Measurements from ENCODE around the gene PPFIA2.

PPFIA2 gene

DNA sequence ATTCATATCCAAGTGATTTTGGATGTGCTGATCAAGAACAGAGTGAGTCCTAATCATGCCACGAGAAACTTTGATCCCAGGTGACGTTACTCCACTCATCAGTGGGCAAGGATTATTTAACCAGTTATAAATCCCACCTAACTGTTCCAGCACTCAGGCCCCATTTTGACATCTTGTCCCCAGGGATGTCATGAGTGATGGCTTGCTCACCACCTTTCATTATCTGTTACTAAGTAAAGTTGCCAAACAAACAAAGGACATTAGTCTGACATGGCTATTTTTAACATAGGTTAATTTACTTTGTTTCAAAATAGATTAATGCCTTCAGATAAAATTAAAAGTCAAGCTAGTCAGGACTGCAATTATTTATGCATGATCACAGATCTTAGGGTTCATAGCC is 425.3 kb downstream of the PPFIA2 start:
- DNase-seq, result no peak

DNA sequence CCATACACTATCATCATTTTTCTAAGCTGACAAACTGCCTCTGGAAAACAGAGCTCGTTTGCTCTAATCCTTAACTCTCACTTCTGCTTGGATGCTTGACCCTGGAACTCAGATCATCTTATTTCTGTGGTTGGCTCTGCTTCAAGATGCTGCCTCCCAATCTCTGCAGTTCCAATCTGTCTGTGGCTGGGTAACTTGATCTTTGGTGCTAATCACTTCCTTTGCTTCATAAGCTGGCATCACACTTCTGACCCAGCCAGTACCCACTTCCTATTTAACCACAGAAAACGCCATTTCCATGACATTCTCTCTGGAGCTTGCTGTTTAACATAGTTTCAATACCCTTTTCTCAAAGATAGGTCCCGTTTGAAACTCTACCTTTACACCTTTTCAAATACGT is 427.1 kb downstream of the PPFIA2 start:
- no peak for DNase-seq

GRCh38 chr12:81330480-81330879 is 428.7 kb downstream of the PPFIA2 start:
- DNase-seq, result no peak

GRCh38 chr12:81329085-81329484 is 430.1 kb downstream of the PPFIA2 start:
- no peak for DNase-seq

GRCh38 chr12:81327425-81327824 is 431.7 kb downstream of the PPFIA2 start:
- DNase-seq, result no peak

- DNase-seq, result no peak
These were observed 434.1 kb downstream of the PPFIA2 start for GRCh38 chr12:81325086-81325485.

DNA sequence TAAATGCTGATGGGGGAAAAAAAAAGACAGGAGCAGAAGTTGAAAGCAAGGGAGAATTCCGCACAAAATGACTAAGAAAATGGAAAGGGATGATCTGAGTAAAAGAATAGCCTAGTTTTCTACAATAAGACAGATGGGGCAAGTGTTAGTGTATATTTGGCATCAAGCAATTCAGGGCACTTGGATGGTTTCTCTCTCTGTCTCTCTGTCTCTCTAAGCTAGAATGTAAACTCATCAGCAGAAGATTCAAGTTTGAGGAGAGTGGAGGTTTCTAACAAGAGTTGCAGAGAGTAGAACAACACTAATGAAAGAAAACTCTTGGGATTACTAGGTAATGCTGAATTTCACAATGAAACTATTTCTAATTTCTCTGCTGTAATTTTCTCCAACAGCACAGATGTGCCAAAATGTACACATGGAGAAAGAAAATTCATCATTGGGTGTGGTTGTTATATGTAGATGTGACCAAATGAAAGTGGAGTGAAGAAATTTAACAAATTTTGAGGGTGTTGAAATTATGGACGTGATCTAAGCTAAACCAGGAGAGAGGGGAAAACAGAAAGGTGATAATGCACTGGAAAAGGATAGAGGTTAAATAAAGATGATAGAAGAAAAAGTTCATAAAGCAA is 444.1 kb downstream of the PPFIA2 start:
- no peak for DNase-seq

DNA sequence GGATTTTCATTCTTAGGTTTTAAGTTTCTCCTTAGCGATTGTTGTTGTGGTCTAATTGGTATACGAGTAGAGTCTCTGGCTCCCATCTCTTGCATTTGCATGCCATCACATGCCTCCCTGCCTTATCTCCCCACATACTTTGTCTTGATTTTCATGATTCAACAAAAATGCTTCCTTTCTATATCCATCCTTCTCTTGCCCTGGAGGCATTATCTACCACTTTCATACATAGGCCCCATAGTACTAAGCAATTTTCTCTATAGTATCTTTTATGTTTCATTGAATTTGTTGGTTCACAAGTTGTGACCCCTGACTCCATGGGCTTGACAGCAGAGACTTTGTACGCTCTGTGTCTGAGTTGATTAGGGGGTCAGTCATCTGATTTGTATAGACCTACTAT is 455.2 kb downstream of the PPFIA2 start:
- DNase-seq, result no peak

GRCh38 chr12:81300454-81300853 is 458.7 kb downstream of the PPFIA2 start:
- DNase-seq, result no peak

DNA sequence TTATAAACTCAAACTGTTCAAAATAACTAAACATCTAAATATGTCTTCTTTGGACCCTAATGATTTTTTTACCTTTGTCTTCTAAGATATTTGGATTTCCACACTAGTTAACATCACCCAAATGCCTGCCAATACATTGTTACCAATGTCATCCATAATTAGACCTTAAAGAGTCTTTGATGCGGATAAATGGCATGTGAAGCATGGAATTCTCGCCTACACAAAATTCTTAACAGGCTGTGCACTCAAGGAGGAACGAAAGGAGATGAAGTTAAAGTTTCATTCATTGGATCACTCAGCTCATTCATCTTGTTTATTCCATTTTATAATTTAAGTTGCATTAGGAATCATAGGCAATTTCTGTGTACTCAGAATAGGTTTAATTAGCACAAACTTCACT is 461.5 kb downstream of the PPFIA2 start:
- no peak for DNase-seq

- DNase-seq, result no peak
These were observed 462.4 kb downstream of the PPFIA2 start for GRCh38 chr12:81296556-81297305.

GRCh38 chr12:81295251-81295650 is 463.9 kb downstream of the PPFIA2 start:
- no peak for DNase-seq

DNA sequence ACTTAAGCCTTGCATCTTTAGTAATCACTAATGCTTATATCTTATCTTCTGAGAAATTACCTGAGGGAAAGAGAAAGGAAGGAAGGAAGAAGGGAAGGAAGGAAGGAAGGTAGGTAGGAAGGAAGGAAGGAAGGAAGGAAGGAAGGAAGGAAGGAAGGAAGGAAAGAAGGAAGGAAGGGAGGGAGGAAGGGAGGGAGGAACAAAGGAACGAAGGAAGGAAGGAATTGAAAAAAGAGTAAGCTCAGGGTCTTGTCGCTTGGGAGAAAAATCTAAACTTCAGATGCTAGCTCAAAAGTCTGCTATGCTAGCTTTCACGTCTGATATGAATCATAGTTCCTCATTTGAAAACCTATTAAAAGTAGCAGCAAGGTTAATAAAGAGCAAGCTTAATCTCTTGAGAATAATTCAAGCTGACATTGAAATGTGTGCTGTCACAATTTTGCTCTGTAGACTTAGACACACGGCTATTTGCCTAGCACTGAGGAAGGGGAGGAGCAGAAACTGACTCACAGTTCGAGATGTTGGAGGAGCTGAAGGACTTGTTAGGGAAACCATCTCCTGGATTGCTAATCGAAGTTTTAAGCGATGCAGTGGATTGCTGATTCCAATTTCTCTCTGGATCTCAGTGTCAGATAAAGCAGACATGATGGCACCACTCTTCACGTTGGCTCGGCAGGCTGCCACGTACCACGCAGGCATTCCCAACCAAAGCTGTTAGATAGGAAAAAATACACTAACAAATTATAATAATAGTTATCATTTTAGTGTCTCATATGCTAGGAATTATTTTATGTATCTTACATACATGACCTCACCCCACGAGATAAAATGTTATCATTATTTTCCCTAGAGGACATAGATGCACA is 464.6 kb downstream of the PPFIA2 start:
- no peak for DNase-seq

GRCh38 chr12:81288651-81289050 is 470.5 kb downstream of the PPFIA2 start:
- no peak for DNase-seq

DNA sequence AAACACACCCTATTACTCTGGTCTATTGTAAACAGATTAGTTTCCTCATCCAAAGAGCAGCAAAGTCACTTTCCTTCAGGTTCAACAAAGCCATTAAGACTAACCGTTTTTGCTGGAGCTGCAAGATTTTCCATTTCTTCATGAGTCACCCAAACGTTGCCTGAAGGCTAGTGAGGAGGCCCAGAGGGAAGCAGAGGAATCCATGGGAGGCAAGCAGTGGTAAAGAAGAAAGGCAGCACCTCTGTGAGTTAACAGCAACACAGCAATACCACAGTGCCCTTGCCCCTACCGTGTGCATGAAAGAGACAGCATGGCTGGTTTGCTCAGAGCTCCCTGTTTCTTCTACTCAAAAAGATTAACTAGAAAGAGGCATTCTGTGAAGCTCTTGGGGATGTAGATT is 475.0 kb downstream of the PPFIA2 start:
- no peak for DNase-seq

GRCh38 chr12:81274637-81275529 is 484.3 kb downstream of the PPFIA2 start:
- DNase-seq, result no peak

DNA sequence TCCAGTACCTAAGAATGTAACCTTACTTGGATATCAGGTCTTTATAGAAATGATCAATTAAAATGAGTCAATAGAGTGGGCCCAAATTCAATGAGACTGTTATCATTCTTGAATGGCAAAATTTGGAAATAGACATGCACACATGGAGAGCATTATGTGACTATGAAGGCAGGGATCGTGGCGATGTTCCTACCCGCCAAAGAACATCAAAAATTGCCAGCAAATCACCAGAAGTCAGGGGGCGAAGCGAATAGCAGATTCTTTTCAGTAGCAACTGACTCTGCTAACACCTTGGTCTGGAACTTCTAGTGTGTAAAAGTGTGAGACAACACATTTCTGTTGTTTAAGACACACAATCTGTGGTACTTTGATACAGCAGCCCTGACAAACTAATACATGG is 488.8 kb downstream of the PPFIA2 start:
- no peak for DNase-seq

- no peak for DNase-seq
These were observed 496.1 kb downstream of the PPFIA2 start for GRCh38 chr12:81263072-81263471.

DNA sequence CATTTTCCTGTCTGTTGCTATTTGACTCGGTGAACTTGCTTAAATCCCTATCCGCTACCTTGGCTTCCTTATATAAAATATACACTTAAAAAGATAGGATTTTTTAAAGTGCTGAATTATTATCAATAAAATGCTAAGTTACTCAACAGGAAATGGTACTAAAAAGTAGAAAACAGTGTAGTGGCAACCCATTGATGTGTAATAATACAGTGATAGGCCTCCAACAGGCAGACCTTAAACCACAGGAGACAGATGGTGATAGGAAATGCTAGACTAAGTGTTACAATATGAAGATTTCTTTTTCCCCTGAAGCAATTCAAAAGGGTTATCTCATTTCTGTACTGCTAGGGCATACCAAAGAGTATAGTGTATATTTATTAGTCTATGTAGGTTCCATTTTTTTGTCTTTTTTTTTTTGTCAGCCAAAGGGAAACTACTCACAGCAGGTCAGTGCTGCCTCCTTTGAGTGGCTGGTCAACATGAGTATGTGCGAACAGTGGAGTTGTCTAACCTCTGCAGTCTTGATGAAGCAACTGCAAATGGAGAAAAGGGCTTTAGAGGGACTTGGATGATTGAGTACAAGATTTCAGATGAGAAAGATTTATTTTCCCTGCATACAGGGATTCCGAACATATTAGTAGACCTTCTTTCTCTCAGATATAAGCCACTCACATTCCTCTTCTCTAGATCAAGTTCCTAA is 497.5 kb downstream of the PPFIA2 start:
- DNase-seq, result no peak

GRCh38 chr12:81259360-81259759 is 499.8 kb downstream of the PPFIA2 start:
- no peak for DNase-seq

DNA sequence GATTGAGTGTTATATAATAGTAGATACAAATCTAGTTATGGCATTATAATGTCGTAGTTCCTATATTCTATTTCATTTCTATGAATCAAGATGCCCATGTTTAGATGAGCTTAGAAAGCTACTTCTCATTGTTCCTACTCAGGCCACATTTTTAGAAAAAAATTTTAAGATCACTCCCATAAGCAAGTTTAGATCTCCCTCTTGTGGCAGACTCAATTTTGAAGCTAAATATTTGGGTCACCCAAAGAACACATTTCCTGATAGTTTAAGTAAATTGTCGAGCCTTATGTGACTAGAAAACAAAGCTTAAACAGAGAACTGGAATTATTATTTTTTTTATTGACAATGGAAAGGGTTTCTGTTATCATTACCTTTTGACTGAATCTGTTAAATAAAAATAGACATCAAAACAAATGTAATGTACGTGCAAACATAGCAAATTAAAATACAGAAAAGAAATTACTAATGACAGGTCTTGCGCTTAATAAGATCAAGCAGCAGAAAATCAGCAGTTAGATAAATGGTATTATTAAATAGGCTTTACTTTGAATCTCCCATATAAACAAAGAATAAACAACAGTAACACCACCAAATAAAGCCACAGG is 501.1 kb downstream of the PPFIA2 start:
- no peak for DNase-seq

- no peak for DNase-seq
These were observed 503.2 kb downstream of the PPFIA2 start for GRCh38 chr12:81255947-81256346.
